Measurements from ENCODE around the gene IDH2. TPM values are rescaled to one million over a fixed set of nuclear protein-coding genes. Genes with fewer than 3 reads are reported as not detected.

The IDH2 gene
- total and polyA plus RNA-seq, 10 of the 15 experiments (the other 5 are each of a cell fraction or from before 2014, with no cell fraction given): 2.3 to 358 (median 242) TPM

DNA sequence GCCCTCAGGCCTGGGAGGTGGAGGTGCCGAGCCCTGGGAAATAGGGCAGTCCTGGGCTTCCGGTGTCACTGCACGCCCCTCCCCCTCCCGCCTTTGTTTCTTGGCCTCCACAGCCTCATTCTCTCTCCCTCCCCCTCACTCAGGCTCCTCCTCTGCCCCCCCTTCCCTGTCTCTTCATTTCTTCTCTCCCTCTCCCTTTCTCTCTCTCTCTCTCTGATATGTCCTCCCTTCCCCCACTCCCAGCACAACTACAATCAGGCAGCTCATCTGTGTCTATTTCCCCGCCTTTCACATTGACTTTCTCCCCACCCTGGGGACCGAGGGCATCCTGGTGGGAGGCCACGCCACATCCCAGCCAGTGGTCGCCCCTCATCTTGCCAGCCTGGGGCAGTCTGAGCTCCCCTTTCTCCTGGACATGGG is 40.2 kb downstream of the IDH2 start (continued):
- TF ChIP-seq, protein P1, sequence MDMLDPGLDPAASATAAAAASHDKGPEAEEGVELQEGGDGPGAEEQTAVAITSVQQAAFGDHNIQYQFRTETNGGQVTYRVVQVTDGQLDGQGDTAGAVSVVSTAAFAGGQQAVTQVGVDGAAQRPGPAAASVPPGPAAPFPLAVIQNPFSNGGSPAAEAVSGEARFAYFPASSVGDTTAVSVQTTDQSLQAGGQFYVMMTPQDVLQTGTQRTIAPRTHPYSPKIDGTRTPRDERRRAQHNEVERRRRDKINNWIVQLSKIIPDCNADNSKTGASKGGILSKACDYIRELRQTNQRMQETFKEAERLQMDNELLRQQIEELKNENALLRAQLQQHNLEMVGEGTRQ (IDR thresholded peaks at IDR 0.05; ENCODE audit: borderline replicate concordance, low read depth, low read length): no peak
- TF ChIP-seq RBBP5 (conservative IDR thresholded peaks at IDR 0.05) (no peak), MEF2B (IDR thresholded peaks at IDR 0.05; ENCODE audit: partially characterized antibody, poor library complexity, severe bottlenecking) (peak; percentile 34), TCF3 (IDR thresholded peaks at IDR 0.05; ENCODE audit: borderline replicate concordance, insufficient read depth, low read depth, low read length) (no peak), HDGF (IDR thresholded peaks at IDR 0.05) (peak; percentile 77; the same call in 1 of the 2 replicates), SRF (IDR thresholded peaks at IDR 0.05; ENCODE audit: low read depth in 2 of 2, low read length in 2 of 2) (no peak), SP1 (IDR thresholded peaks at IDR 0.05; ENCODE audit: low read depth, low read length) (peak; percentile 47), CHD1 (IDR thresholded peaks at IDR 0.05; ENCODE audit: low read depth, low read length) (no peak), IKZF2 (IDR thresholded peaks at IDR 0.05) (peak in 1 of 2 experiments; percentile 32; a peak in 2 of 4 replicates), SMC3 (IDR thresholded peaks at IDR 0.05; ENCODE audit: borderline replicate concordance, low read length) (no peak), SREBF2 (IDR thresholded peaks at IDR 0.05; ENCODE audit: low read length) (no peak), ZNF207 (IDR thresholded peaks at IDR 0.05; ENCODE audit: borderline replicate concordance) (no peak), JUNB (IDR thresholded peaks at IDR 0.05) (no peak), ZNF217 (IDR thresholded peaks at IDR 0.05) (no peak), MEF2A (IDR thresholded peaks at IDR 0.05; ENCODE audit: insufficient read depth, low read depth, low read length) (no peak), TAF1 (IDR thresholded peaks at IDR 0.05; ENCODE audit: borderline replicate concordance, low read depth, low read length) (no peak), ESRRA (IDR thresholded peaks at IDR 0.05; ENCODE audit: low read length) (no peak), HDAC6 (IDR thresholded peaks at IDR 0.05; ENCODE audit: unreplicated experiment) (no peak), NR2C2 (IDR thresholded peaks at IDR 0.05; ENCODE audit: borderline replicate concordance, control insufficient read depth, insufficient read length, low read depth) (no peak), RAD51 (IDR thresholded peaks at IDR 0.05) (no peak), ATF7 (IDR thresholded peaks at IDR 0.05; ENCODE audit: low read depth) (no peak)
- TF ChIP-seq, protein P2, sequence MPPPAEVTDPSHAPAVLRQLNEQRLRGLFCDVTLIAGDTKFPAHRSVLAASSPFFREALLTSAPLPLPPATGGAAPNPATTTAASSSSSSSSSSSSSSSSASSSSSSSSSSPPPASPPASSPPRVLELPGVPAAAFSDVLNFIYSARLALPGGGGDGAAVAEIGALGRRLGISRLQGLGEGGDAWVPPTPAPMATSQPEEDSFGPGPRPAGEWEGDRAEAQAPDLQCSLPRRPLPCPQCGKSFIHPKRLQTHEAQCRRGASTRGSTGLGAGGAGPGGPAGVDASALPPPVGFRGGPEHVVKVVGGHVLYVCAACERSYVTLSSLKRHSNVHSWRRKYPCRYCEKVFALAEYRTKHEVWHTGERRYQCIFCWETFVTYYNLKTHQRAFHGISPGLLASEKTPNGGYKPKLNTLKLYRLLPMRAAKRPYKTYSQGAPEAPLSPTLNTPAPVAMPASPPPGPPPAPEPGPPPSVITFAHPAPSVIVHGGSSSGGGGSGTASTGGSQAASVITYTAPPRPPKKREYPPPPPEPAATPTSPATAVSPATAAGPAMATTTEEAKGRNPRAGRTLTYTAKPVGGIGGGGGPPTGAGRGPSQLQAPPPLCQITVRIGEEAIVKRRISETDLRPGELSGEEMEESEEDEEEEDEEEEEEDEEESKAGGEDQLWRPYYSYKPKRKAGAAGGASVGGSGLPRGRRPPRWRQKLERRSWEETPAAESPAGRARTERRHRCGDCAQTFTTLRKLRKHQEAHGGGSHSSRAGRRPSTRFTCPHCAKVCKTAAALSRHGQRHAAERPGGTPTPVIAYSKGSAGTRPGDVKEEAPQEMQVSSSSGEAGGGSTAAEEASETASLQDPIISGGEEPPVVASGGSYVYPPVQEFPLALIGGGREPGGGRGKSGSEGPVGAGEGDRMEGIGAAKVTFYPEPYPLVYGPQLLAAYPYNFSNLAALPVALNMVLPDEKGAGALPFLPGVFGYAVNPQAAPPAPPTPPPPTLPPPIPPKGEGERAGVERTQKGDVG (CRISPR knock-in tag; IDR thresholded peaks at IDR 0.05): no peak
- TF ChIP-seq, protein P3, sequence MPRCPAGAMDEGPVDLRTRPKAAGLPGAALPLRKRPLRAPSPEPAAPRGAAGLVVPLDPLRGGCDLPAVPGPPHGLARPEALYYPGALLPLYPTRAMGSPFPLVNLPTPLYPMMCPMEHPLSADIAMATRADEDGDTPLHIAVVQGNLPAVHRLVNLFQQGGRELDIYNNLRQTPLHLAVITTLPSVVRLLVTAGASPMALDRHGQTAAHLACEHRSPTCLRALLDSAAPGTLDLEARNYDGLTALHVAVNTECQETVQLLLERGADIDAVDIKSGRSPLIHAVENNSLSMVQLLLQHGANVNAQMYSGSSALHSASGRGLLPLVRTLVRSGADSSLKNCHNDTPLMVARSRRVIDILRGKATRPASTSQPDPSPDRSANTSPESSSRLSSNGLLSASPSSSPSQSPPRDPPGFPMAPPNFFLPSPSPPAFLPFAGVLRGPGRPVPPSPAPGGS (IDR thresholded peaks at IDR 0.05; ENCODE audit: borderline replicate concordance, insufficient read depth, low read depth, low read length, poor library complexity, severe bottlenecking): peak; percentile 66
- TF ChIP-seq, protein P4, sequence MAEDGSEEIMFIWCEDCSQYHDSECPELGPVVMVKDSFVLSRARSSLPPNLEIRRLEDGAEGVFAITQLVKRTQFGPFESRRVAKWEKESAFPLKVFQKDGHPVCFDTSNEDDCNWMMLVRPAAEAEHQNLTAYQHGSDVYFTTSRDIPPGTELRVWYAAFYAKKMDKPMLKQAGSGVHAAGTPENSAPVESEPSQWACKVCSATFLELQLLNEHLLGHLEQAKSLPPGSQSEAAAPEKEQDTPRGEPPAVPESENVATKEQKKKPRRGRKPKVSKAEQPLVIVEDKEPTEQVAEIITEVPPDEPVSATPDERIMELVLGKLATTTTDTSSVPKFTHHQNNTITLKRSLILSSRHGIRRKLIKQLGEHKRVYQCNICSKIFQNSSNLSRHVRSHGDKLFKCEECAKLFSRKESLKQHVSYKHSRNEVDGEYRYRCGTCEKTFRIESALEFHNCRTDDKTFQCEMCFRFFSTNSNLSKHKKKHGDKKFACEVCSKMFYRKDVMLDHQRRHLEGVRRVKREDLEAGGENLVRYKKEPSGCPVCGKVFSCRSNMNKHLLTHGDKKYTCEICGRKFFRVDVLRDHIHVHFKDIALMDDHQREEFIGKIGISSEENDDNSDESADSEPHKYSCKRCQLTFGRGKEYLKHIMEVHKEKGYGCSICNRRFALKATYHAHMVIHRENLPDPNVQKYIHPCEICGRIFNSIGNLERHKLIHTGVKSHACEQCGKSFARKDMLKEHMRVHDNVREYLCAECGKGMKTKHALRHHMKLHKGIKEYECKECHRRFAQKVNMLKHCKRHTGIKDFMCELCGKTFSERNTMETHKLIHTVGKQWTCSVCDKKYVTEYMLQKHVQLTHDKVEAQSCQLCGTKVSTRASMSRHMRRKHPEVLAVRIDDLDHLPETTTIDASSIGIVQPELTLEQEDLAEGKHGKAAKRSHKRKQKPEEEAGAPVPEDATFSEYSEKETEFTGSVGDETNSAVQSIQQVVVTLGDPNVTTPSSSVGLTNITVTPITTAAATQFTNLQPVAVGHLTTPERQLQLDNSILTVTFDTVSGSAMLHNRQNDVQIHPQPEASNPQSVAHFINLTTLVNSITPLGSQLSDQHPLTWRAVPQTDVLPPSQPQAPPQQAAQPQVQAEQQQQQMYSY (CRISPR knock-in tag; IDR thresholded peaks at IDR 0.05): no peak

All from GM12878 (cell line).